ENCODE measurements around the gene CLEC20A. TPM values are rescaled to one million over a fixed set of nuclear protein-coding genes. Genes with fewer than 3 reads are reported as not detected.

Gene CLEC20A
- total and polyA plus RNA-seq, 11 donors: 0.23 TPM; not detected in 10

DNA sequence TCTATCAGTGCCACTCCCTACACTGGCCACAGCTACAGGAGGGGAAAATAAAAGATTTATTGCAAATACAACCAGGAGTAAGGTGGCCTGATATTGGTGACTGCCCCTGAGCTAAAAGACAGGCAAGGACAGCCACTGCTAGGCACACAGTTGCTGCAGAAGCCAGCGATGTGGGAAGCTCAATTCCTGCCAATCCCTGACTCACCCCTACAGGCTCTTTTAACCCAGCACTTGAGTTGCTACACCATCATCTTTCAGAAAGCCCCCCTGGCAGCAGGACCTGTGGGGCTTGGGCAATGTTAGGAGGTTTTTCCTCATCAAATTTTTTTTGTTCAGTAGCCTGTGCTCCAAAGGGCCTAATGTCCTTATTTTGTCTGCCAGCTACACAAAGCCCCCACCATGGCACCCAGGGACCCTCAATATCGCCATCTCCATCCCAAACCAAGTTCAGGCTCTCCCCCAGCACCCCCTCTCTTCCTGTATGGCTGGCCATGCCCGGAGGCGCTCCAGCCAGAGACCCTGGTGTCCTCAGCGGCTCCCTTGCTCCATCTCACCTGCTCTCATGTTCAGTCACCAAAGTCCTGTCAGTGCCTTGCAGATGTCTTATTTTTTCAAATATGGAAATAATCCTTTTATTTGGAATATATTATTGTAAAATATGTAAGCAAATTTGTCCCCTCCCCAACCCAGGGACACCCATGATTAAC is 13.4 kb downstream of the CLEC20A start:
- peaks cover 0 to 22% (median 7%) of the 10 kb centered on the region in 12 donors for H3K4me1 ChIP-seq
- H3K9me3 ChIP-seq: no peaks in the 10 kb centered on the region
- no peak overlapping the region for H3K4me3 ChIP-seq
- 92% methylated on average over 5 of the region's 5 CpGs for WGBS, 4 donors
- H3K27ac ChIP-seq: no peak overlapping the region
- ATAC-seq (no peak), DNase-seq (no peak)
- intact Hi-C loops (cut with DNase I): no loop called here
- no peak for TF ChIP-seq CTCF (IDR thresholded peaks at IDR 0.05)
- no peak for TF ChIP-seq POLR2A (IDR thresholded peaks at IDR 0.05)
- peaks cover 0 to 31% (median 6%) of the 10 kb centered on the region in 9 donors for H3K36me3 ChIP-seq
- H3K27me3 ChIP-seq: no peaks in the 10 kb centered on the region

DNA sequence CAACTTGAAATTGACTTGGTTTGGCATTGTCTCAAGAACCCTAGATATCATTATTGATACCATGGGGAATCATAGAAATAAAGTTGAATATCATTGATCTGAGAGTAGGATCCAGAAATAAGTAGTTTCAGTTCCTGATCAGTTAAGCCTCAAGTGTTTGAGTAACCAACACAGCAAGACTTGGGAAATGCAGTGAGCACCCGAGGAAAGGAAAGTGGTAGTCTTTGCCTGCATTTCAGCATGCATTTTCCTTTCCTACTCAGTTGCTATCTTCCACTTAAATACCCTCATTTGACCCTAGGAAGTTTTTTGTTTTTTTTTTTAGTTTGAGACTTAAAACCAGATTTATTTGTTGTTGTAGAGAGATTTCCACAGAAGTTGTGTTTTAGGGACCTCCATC is 18.9 kb downstream of the CLEC20A start:
- no peaks in the 10 kb centered on the region for H3K27me3 ChIP-seq
- TF ChIP-seq CTCF (IDR thresholded peaks at IDR 0.05): no peak
- H3K36me3 ChIP-seq: peaks cover 0 to 73% (median 25%) of the 10 kb centered on the region in 9 donors
- ATAC-seq (no peak), DNase-seq (no peak)
- WGBS, 4 donors: 53 to 65% (median 59%) methylated on average over 1 of the region's 1 CpG
- H3K4me3 ChIP-seq: no peak overlapping the region
- H3K27ac ChIP-seq: no peak overlapping the region
- no peaks in the 10 kb centered on the region for H3K4me1 ChIP-seq
- no peaks in the 10 kb centered on the region for H3K9me3 ChIP-seq
- intact Hi-C loops (cut with DNase I): no loop called here

GRCh38 chr1:178477373-178477772 is 19.4 kb downstream of the CLEC20A start:
- TF ChIP-seq CTCF (IDR thresholded peaks at IDR 0.05): no peak
- no peak for DNase-seq
- Histone ChIP-seq H3K4me1 (no peaks in the 10 kb centered on the region), H3K27me3 (no peaks in the 10 kb centered on the region), H3K4me3 (no peak overlapping the region), H3K36me3 (peaks cover 0 to 75% (median 30%) of the 10 kb centered on the region in 9 donors), H3K9me3 (no peaks in the 10 kb centered on the region), H3K27ac (no peak overlapping the region)
- ATAC-seq: no peak
- 77 to 79% (median 77%) methylated on average over 4 of the region's 4 CpGs for WGBS, 4 donors
- intact Hi-C loops (cut with DNase I): no loop called here

DNA sequence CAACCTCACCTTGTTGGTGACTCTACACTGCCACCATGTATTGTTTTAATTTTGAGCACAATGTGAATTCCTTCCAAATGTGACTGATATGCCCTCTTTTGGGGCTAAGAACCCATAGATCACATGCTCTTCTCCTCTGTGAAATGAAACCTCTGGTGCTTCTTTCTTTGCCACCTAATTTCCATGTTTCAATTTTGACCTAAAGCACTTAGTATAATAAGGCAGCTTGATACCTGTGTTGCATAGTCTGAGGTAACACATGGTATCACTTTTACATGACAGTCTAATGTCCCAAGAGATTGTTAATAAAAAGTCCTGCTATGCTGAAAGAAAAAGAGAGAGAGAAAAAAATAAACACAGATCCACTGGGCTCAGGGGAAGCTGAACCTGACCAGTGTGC is 24.2 kb downstream of the CLEC20A start:
- no peak overlapping the region for H3K27ac ChIP-seq
- intact Hi-C loops (cut with DNase I): no loop called here
- no peak for DNase-seq
- peaks cover 0 to 6% (median 0%) of the 10 kb centered on the region in 12 donors for H3K4me1 ChIP-seq
- H3K27me3 ChIP-seq: no peaks in the 10 kb centered on the region
- no peak overlapping the region for H3K4me3 ChIP-seq
- H3K36me3 ChIP-seq: peaks cover 0 to 96% (median 54%) of the 10 kb centered on the region in 9 donors
- TF ChIP-seq POLR2A (IDR thresholded peaks at IDR 0.05) (no peak), CTCF (IDR thresholded peaks at IDR 0.05) (no peak)
- H3K9me3 ChIP-seq: no peaks in the 10 kb centered on the region
- ATAC-seq: no peak
